Activated CD4-positive, alpha-beta T cell treated with anti-CD3 and anti-CD28 coated beads, Interleukin-2, amount 10 ng/mL, durations not matched to agents 24 days and 14 days (primary cell): ENCODE results near the gene ALG3. TPM values are rescaled to one million over a fixed set of nuclear protein-coding genes. Genes with fewer than 3 reads are reported as not detected.

Source experiments
- DNase-seq: peaks from one replicate; pipeline ENCODE4 v3.0.0; 2022
- H3K27ac Mint-ChIP-seq: one replicate; pipeline ENCODE4 v1.8.0; 2022; ENCODE audit warnings: mild to moderate bottlenecking, mixed read lengths
- H3K27me3 Mint-ChIP-seq: one replicate; pipeline ENCODE4 v1.8.0; 2022; ENCODE audit warnings: mixed read lengths
- H3K36me3 Mint-ChIP-seq: one replicate; pipeline ENCODE4 v1.8.0; 2022; ENCODE audit warnings: low read depth, mild to moderate bottlenecking, mixed read lengths
- H3K4me1 Mint-ChIP-seq: one replicate; pipeline ENCODE4 v1.8.0; 2021; ENCODE audit warnings: mixed read lengths
- H3K4me3 Mint-ChIP-seq: one replicate; pipeline ENCODE4 v1.8.0; 2022; ENCODE audit warnings: mild to moderate bottlenecking, moderate library complexity, mixed read lengths
- H3K9me3 Mint-ChIP-seq: one replicate; pipeline ENCODE4 v1.8.0; 2021; ENCODE audit warnings: mixed read lengths
- intact Hi-C: fragments of 100-400 bp; cut with micrococcal nuclease; formaldehyde crosslinking; loops from one replicate; pipeline ENCODE4 v1.15.1; 2023
- total RNA-seq: library from RNA; stranded (reverse); gene quantifications from 2 replicates; pipeline ENCODE4 v1.2.3, GENCODE V29; 2022

ALG3 gene
- total RNA-seq = 82.5 and 85.3 TPM in 2 replicates

GRCh38 chr3:184248454-184249411, at the start of gene ALG3:
TSS of gene ALG3 (minus strand) at chr3:184248962. CDS start at chr3:184248940, 22 bp downstream.
- H3K4me1 Mint-ChIP-seq = peaks cover 16% of the 10 kb centered on the region
- intact Hi-C loops = loop anchor here (1.0 to 2.0 kb wide), 7 partner anchors 40 to 115 kb away; partner anchors contain the start of genes ABCF3, AP2M1, EIF2B5 and EIF4G1
- no peaks in the 10 kb centered on the region for H3K9me3 Mint-ChIP-seq
- DNase-seq = peak; percentile 97
- H3K36me3 Mint-ChIP-seq = peaks cover 24% of the 10 kb centered on the region
- no peaks in the 10 kb centered on the region for H3K27me3 Mint-ChIP-seq
- peak within 1 kb of the TSS; percentile 98 for H3K4me3 Mint-ChIP-seq
- H3K27ac Mint-ChIP-seq = peak within 1 kb of the TSS; percentile 100

DNA sequence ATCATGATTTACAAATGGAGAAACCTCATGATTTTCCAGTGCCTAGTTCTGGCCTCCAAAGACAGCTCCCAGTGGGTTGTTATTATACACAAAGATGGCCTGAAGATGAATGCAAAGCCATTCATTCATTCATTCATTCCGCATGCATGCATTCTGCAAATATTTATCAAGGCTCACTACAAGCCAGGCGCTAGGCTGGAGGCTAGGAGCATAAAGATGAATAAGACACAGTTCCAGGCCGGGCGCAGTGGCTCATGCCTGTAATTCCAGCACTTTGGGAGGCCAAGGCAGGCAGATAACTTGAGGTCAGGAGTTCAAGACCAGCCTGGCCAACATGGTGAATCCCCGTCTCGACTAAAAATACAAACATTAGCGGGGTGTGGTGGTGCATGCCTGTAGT, 47.9 kb upstream of the ALG3 start:
- no peaks in the 10 kb centered on the region for H3K9me3 Mint-ChIP-seq
- H3K27ac Mint-ChIP-seq = no peak overlapping the region
- H3K36me3 Mint-ChIP-seq = peaks cover 21% of the 10 kb centered on the region
- intact Hi-C loops = no loop called here
- peaks cover 18% of the 10 kb centered on the region for H3K4me1 Mint-ChIP-seq
- H3K27me3 Mint-ChIP-seq = peaks cover 7% of the 10 kb centered on the region
- DNase-seq = no peak
- H3K4me3 Mint-ChIP-seq = peak overlapping the region; percentile 99

DNA sequence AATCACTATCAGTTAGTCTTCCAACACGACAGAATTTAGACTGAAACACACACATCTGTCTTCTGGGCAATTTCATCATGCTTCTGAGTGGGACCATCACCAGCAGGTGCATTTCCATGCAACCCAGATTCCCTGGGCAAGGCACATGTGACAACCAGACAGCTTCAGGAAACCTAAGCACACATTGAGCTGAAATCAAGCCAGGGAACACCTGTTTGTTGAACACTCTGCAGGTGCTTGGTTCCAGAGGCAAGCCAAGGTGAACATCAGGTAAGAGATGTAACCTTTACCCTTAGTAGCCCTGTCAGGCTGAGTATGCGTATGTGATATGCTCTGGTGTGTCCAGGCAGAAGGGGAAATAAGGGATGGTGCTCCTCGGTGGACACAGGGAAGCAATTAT, 47.0 kb upstream of the ALG3 start:
- Mint-ChIP-seq H3K36me3 (peaks cover 14% of the 10 kb centered on the region), H3K9me3 (no peaks in the 10 kb centered on the region), H3K27me3 (peaks cover 7% of the 10 kb centered on the region), H3K27ac (no peak overlapping the region), H3K4me1 (peaks cover 18% of the 10 kb centered on the region), H3K4me3 (no peak overlapping the region)
- intact Hi-C loops = no loop called here
- no peak for DNase-seq

DNA sequence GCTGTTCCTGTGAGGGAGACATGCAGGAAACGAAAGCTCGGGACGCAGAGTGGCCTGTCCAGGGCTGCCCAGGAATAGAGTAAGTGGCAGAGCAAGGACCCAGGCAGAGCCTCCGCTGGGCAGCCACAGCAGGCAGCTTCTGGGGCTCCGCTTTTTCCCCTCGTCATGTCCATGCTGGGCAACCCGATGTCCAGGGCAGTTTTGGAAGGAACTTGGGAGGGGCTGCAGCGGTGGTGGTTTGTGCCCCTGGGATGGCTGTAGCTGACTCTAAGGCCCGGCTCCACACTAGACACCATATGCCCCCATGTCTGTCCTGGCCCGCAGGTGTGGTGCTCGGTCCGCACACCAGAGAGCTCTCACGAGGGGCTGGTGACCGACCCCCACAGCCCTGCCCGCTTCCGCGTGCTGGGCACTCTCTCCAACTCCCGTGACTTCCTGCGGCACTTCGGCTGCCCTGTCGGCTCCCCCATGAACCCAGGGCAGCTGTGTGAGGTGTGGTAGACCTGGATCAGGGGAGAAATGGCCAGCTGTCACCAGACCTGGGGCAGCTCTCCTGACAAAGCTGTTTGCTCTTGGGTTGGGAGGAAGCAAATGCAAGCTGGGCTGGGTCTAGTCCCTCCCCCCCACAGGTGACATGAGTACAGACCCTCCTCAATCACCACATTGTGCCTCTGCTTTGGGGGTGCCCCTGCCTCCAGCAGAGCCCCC, 43.1 kb upstream of the ALG3 start:
- no peak overlapping the region for H3K4me3 Mint-ChIP-seq
- no peak overlapping the region for H3K27ac Mint-ChIP-seq
- no peaks in the 10 kb centered on the region for H3K36me3 Mint-ChIP-seq
- H3K9me3 Mint-ChIP-seq = no peaks in the 10 kb centered on the region
- H3K27me3 Mint-ChIP-seq = peaks cover 13% of the 10 kb centered on the region
- H3K4me1 Mint-ChIP-seq = peaks cover 5% of the 10 kb centered on the region
- DNase-seq = no peak
- intact Hi-C loops = no loop called here

DNA sequence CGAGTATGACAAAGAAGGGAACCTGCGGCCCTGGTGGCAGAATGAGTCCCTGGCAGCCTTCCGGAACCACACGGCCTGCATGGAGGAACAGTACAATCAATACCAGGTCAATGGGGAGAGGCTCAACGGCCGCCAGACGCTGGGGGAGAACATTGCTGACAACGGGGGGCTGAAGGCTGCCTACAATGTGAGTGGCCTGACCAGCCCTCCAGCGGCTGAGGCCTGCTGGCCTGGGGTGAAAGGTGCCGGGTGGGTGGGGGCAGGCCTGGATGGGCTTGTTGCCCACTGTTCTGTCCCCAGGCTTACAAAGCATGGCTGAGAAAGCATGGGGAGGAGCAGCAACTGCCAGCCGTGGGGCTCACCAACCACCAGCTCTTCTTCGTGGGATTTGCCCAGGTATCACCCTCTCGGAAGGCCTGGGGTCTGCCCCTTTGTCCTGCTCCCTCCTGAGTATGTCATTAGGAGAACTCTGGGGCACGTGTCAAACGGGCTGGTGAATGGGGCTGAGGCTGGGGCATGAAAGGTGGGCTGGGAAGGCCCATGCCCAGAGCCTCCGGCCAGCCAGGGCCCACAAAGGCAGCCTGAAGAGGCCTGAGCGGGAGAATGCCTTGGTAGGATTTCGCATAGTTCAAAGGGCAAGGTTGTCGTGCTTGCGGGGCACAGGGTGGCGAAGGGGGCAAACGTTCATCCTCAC, 42.4 kb upstream of the ALG3 start:
- DNase-seq = no peak
- Mint-ChIP-seq H3K4me1 (peaks cover 5% of the 10 kb centered on the region), H3K4me3 (no peak overlapping the region), H3K9me3 (no peaks in the 10 kb centered on the region), H3K27ac (no peak overlapping the region), H3K36me3 (no peaks in the 10 kb centered on the region), H3K27me3 (peaks cover 14% of the 10 kb centered on the region)
- intact Hi-C loops = no loop called here

GRCh38 chr3:184290331-184290730, 41.6 kb upstream of the ALG3 start:
- H3K4me1 Mint-ChIP-seq = peaks cover 5% of the 10 kb centered on the region
- H3K36me3 Mint-ChIP-seq = no peaks in the 10 kb centered on the region
- H3K9me3 Mint-ChIP-seq = no peaks in the 10 kb centered on the region
- no peak for DNase-seq
- H3K4me3 Mint-ChIP-seq = no peak overlapping the region
- no peak overlapping the region for H3K27ac Mint-ChIP-seq
- H3K27me3 Mint-ChIP-seq = peaks cover 19% of the 10 kb centered on the region
- intact Hi-C loops = no loop called here

GRCh38 chr3:184289426-184289938, 40.7 kb upstream of the ALG3 start:
- Mint-ChIP-seq H3K27me3 (peaks cover 15% of the 10 kb centered on the region), H3K9me3 (no peaks in the 10 kb centered on the region), H3K27ac (no peak overlapping the region), H3K4me3 (no peak overlapping the region), H3K36me3 (no peaks in the 10 kb centered on the region), H3K4me1 (peaks cover 5% of the 10 kb centered on the region)
- DNase-seq = peak; percentile 89
- intact Hi-C loops = loop anchor here (1.0 to 5.0 kb wide), 4 partner anchors 41 to 394 kb away; partner anchors contain the start of genes ALG3 and EEF1AKMT4

DNA sequence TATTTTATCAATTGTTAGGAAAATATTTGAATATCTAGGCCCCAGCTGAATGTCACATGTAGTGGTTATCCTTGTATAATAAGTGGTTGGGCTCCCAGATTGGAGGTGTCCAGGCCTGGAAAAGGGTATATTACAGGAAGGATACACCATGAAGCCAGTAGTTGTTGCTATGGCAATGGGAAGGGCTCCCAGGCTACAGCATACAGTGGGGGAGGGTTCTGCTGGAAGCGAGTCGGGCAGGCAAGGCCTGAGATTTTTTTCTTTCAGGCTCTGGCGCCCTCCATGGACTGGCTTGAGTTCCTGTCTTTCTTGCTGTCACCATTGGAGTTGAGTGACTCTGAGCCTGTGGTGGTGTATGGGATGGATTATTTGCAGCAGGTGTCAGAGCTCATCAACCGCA, 35.9 kb upstream of the ALG3 start:
- intact Hi-C loops = loop anchor here (5.0 kb wide), 1 partner anchor 137 kb away; no protein-coding TSS in a partner anchor
- Mint-ChIP-seq H3K27me3 (peaks cover 18% of the 10 kb centered on the region), H3K27ac (no peak overlapping the region), H3K36me3 (no peaks in the 10 kb centered on the region), H3K4me3 (no peak overlapping the region), H3K4me1 (peaks cover 5% of the 10 kb centered on the region), H3K9me3 (no peaks in the 10 kb centered on the region)
- DNase-seq = peak; percentile 74

DNA sequence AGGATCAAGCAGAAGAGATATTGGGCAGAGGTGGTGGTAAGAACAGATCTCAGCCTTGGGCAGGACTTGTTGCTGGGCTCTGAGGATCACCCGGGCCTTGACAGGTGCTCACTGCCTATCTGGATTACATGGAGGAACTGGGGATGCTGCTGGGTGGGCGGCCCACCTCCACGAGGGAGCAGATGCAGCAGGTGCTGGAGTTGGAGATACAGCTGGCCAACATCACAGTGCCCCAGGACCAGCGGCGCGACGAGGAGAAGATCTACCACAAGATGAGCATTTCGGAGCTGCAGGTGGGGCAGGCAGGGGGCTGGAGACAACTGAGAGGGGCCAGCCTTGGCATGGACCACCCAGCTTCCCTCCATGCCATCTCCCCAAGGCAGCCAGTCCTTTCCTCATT, 34.9 kb upstream of the ALG3 start:
- intact Hi-C loops = no loop called here
- Mint-ChIP-seq H3K9me3 (no peaks in the 10 kb centered on the region), H3K4me1 (no peaks in the 10 kb centered on the region), H3K36me3 (no peaks in the 10 kb centered on the region), H3K4me3 (no peak overlapping the region), H3K27ac (no peak overlapping the region), H3K27me3 (peaks cover 22% of the 10 kb centered on the region)
- DNase-seq = no peak

GRCh38 chr3:184282941-184283340, 34.2 kb upstream of the ALG3 start:
- H3K27ac Mint-ChIP-seq = no peak overlapping the region
- H3K9me3 Mint-ChIP-seq = no peaks in the 10 kb centered on the region
- no peak overlapping the region for H3K4me3 Mint-ChIP-seq
- no peak for DNase-seq
- H3K4me1 Mint-ChIP-seq = no peaks in the 10 kb centered on the region
- H3K36me3 Mint-ChIP-seq = no peaks in the 10 kb centered on the region
- intact Hi-C loops = no loop called here
- H3K27me3 Mint-ChIP-seq = peaks cover 21% of the 10 kb centered on the region

- Mint-ChIP-seq H3K9me3 (no peaks in the 10 kb centered on the region), H3K4me3 (no peak overlapping the region), H3K4me1 (peaks cover 3% of the 10 kb centered on the region), H3K27ac (no peak overlapping the region), H3K36me3 (no peaks in the 10 kb centered on the region), H3K27me3 (peaks cover 44% of the 10 kb centered on the region)
- intact Hi-C loops = no loop called here
- DNase-seq = no peak
Observed at GRCh38 chr3:184277366-184277765, 28.6 kb upstream of the ALG3 start.

GRCh38 chr3:184275961-184276910, 27.5 kb upstream of the ALG3 start, which contains the start of gene ECE2:
TSS of gene ECE2 (plus strand) at chr3:184276022. CDS start at chr3:184276154, 132 bp downstream.
- H3K27me3 Mint-ChIP-seq = peaks cover 48% of the 10 kb centered on the region
- H3K36me3 Mint-ChIP-seq = no peaks in the 10 kb centered on the region
- peak within 1 kb of the TSS; percentile 70 for H3K27ac Mint-ChIP-seq
- intact Hi-C loops = no loop called here
- H3K4me3 Mint-ChIP-seq = no peak within 1 kb of the TSS
- H3K9me3 Mint-ChIP-seq = no peaks in the 10 kb centered on the region
- H3K4me1 Mint-ChIP-seq = peaks cover 3% of the 10 kb centered on the region
- DNase-seq = no peak

- no peak for DNase-seq
- Mint-ChIP-seq H3K4me1 (peaks cover 3% of the 10 kb centered on the region), H3K36me3 (no peaks in the 10 kb centered on the region), H3K9me3 (no peaks in the 10 kb centered on the region), H3K4me3 (no peak overlapping the region), H3K27me3 (peaks cover 48% of the 10 kb centered on the region), H3K27ac (peak overlapping the region; percentile 70)
- intact Hi-C loops = no loop called here
Observed at GRCh38 chr3:184275381-184275701, 26.6 kb upstream of the ALG3 start.
